VCaP (cell line): ENCODE measurements around the gene CCNF.
"Not testable (repeated sequence)": the region's sequence is repeated elsewhere in the genome, so short reads cannot be mapped to it uniquely, and the experiment has no call there.

Experiments
- H3K27ac ChIP-seq: fragments of 450-650 bp; 2 replicates; pipeline ENCODE4 v1.5.1; 2017
- TF ChIP-seq, protein P1 (sequence below): fragments of 450-650 bp; conservative IDR thresholded peaks from 2 replicates; pipeline ENCODE4 v1.5.1; 2017; ENCODE audit warnings: mild to moderate bottlenecking, moderate library complexity

Gene CCNF

DNA sequence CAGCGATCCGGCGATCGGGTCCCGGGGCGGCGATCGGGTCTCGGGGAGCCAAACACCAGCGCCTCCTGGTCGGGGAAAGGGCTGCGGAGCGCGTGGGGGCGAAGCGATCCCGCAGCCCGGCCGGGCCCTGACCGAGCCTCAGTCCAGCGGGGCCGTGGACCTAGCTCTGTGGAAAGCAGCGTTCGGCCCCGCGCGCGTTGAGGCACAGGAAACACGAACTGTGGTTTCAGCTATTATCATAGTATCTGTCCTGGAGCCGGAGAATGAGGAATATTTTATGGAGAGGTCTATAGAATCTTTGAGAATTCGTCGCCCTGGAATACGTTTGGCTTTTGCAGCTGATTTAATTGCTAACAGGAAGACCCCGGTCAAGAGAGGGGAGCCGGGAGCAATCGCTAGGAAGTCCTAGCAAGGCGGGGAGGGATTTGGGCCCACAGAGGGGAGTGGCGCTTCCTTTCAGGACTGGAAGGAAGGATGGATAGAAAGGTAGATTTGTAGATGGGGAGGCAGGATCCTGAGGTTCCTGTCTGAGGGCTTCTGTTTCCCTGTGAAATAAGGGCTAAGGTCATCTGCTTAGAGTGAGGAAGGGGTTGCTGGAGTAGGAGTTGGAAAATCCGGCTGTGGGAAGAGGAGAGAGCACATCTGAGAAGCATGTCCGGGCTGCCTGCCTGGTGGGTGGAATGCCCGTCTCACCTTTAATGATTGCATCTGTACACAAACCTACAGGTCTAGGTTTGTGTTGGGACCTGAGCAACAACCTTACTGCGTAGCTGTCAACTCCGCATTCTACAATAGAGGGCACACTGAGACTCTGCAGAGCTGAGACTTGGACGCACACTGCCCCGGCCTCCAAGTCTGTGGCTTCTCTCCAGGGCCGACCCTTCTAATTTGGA, 770 bp downstream of the CCNF start:
- TF ChIP-seq, protein P1, sequence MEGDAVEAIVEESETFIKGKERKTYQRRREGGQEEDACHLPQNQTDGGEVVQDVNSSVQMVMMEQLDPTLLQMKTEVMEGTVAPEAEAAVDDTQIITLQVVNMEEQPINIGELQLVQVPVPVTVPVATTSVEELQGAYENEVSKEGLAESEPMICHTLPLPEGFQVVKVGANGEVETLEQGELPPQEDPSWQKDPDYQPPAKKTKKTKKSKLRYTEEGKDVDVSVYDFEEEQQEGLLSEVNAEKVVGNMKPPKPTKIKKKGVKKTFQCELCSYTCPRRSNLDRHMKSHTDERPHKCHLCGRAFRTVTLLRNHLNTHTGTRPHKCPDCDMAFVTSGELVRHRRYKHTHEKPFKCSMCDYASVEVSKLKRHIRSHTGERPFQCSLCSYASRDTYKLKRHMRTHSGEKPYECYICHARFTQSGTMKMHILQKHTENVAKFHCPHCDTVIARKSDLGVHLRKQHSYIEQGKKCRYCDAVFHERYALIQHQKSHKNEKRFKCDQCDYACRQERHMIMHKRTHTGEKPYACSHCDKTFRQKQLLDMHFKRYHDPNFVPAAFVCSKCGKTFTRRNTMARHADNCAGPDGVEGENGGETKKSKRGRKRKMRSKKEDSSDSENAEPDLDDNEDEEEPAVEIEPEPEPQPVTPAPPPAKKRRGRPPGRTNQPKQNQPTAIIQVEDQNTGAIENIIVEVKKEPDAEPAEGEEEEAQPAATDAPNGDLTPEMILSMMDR: peak; percentile 47
- H3K27ac ChIP-seq: peak overlapping the region; percentile 72

DNA sequence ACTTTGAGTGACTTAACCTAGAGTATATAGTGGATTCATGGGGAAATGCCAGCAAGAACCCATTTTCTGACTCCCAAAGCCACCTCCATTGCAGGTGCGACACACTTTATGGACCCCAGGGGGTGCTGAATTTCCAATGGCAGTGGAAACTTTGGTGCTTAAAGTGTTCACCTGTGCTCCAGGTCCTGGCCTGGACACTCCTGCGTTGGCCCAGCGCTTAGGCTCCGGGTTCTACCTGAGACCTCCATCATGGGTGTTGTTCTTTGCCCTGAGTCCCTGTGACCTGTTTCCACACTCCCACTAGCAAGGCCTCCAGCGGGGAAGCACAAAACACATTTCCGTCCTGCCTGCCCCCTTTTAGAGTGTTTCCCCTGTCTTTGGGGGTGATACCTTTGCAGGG, 3.0 kb downstream of the CCNF start:
- H3K27ac ChIP-seq: no peak overlapping the region
- TF ChIP-seq, protein P1: no peak

DNA sequence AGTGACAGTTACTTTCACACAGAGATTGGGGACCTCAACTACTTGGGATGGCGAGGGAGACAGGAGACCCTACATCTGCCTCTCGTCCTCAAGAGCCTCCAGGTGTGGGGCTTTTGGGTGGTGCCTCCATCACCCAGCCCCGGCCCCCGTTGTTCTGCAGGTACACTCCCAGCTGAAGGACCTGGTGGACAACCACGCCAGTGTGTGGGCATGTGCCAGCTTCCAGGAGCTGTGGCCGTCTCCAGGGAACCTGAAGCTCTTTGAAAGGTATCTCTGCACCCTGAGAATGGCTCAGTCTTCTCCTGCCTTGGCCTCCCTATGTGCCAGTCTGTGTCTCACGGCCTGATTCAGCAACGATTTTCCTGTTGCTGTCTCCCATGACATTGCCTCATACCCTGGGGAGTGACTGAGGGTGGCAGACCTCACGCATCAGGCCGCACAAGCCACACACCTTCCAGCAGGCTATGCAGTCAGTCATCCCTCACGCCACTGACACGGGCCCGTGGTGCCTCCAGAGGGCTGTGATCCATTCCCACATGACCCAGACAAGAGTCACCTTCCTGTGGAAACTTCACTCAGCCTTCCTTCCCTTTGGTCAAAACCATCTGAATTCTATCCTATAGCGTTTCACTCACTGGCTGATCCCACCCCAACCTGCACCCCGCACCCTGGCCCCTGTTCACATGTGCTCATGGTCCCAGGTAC, 3.7 kb downstream of the CCNF start:
- TF ChIP-seq, protein P1: no peak
- H3K27ac ChIP-seq: no peak overlapping the region

DNA sequence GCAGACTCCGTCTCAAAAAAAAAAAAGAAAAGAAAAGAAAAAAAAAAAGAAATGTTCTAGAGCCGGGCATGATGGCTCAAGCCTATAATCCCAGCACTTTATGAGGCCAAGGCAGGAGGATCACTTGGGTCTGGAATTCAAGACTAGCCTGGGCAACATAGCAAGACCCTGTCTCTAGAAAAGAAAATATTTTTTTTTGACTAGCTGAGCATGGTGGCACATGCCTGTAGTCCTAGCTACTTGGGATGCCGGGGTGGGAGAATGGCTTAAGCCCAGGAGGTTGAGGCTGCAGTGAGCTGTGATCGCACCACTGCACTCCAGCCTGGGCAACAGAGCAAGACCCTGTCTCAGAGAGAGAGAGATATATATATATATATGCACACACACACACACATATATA, 6.0 kb downstream of the CCNF start:
- H3K27ac ChIP-seq: not testable (repeated sequence)

DNA sequence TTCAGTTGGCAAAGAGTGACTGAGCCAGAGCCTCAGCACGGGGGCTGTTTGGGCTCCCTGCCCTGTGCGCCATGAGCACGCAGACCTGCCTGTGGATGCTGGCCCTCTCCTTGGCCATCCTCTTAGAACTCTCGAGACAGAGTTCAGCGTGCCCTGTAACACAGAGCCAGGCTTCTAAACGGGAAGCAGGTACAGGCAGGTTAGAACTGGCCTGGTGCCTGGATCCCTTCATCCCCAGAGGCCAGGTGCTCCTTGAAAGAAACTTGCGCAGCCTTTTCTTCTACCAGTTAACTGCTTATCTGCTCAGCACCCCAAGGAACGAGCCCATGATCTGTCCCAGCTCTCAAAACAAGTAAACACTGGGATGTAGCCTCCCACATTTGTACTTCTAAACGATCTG, 6.9 kb downstream of the CCNF start:
- H3K27ac ChIP-seq: no peak overlapping the region
- TF ChIP-seq, protein P1: no peak

DNA sequence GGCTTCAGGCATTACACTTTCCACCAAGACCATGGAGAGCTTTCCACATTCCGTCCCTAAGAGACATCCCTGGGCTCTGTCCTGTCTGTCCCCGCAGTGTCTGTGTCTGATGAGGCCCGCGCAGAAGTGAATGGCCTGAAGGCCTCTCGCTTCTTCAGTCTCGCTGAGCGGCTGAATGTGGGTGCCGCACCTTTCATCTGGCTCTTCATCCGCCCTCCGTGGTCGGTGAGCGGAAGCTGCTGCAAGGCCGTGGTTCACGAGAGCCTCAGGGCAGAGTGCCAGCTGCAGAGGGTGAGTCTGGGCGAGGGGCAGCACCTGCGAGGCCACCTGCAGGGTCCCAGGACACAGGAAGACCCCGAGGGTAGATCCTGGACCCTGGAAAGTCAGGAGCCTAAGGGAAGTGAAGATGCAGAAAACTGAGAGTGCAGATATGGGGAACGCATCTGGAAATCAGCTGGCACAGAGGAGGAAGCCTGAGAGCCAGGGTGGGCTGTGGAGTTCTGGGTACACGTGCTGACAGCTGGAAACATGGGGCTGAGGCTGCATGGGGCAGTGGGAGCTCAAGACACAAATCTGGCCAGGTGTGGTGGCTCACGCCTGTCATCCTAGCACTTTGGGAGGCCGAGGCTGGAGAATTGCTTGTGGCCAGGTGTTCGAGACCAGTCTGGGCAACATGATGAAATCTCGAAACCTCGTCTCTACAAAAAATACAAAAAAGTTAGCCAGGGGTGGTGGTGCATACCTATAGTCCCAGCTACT, 8.0 kb downstream of the CCNF start:
- no peak overlapping the region for H3K27ac ChIP-seq

DNA sequence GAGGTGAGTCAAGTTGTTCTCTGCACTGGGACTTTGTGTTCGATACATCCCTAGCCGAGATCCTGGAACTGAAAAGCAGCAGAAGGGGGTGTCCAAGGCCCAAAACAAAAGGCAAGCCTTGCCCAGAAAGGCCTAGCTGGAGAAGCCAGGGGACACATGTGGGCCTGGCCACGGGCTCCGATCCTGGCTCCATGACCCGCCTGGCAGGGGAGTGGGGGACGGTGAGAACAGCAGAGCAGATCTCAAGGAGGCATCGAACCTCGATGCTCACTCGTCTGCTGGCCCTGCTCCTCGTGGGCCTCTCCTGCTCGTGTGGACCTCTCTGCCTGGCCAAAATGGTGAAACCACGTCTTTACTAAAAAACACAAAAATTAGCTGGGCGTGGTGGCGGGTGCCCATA, 8.9 kb downstream of the CCNF start:
- TF ChIP-seq, protein P1: no peak
- H3K27ac ChIP-seq: no peak overlapping the region

More for the DNA sequence above, 8.0 kb downstream of the CCNF start:
- TF ChIP-seq, protein P1: no peak
